IMR-90 (cell line): ENCODE measurements around the gene TFE3.

Experiments
- BHLHE40 ChIP-seq: fragments of 150-350 bp; IDR thresholded peaks from 2 replicates; pipeline ENCODE4 v1.6.1; 2016; ENCODE audit warnings: mild to moderate bottlenecking, low read depth, low read length
- CHD1 ChIP-seq: IDR thresholded peaks from 2 replicates; pipeline ENCODE4 v1.6.1; 2012; ENCODE audit warnings: low read depth, low read length, improper control_type of control experiment
- CTCF ChIP-seq: conservative IDR thresholded peaks from 2 replicates; pipeline ENCODE4 v1.5.1; 2012; ENCODE audit warnings: mild to moderate bottlenecking, low read depth, low read length, improper control_type of control experiment
- MXI1 ChIP-seq: IDR thresholded peaks from 2 replicates; pipeline ENCODE4 v1.6.1; 2012; ENCODE audit warnings: low read depth, mild to moderate bottlenecking, low read length, moderate library complexity, borderline replicate concordance
- NFE2L2 ChIP-seq: fragments of 150-350 bp; IDR thresholded peaks from 2 replicates; pipeline ENCODE4 v1.6.1; 2016; ENCODE audit warnings: low read depth, mild to moderate bottlenecking, low read length
- POLR2A ChIP-seq: IDR thresholded peaks from 2 replicates; pipeline ENCODE4 v1.6.1; 2012; ENCODE audit warnings: mild to moderate bottlenecking, low read depth, low read length
- RAD21 ChIP-seq: IDR thresholded peaks from 2 replicates; pipeline ENCODE4 v1.6.1; 2012; ENCODE audit warnings: low read length, improper control_type of control experiment
- RCOR1 ChIP-seq: IDR thresholded peaks from 2 replicates; pipeline ENCODE4 v1.6.1; 2012; ENCODE audit warnings: mild to moderate bottlenecking, low read length, improper control_type of control experiment; ENCODE audit not compliant: insufficient replicate concordance
- RFX5 ChIP-seq: IDR thresholded peaks from 2 replicates; pipeline ENCODE4 v1.8.0; 2012; ENCODE audit warnings: low read depth, mild to moderate bottlenecking, low read length, moderate library complexity
- SMC3 ChIP-seq: fragments of 150-350 bp; IDR thresholded peaks from 2 replicates; pipeline ENCODE4 v1.6.1; 2016; ENCODE audit warnings: low read depth, mild to moderate bottlenecking, antibody characterized with exemption, low read length, moderate library complexity
- USF2 ChIP-seq: fragments of 150-350 bp; IDR thresholded peaks from 2 replicates; pipeline ENCODE4 v1.6.1; 2017; ENCODE audit warnings: mild to moderate bottlenecking, antibody characterized with exemption, low read length, low read depth

GRCh38 chrX:49069038-49069437, 25.9 kb upstream of the TFE3 start:
- TF ChIP-seq CTCF (no peak), POLR2A (no peak), RFX5 (no peak), RAD21 (no peak), RCOR1 (no peak), SMC3 (no peak), NFE2L2 (no peak), MXI1 (no peak), USF2 (no peak), BHLHE40 (no peak), CHD1 (no peak)
